ENCODE results near the gene TGM2.

The TGM2 gene

DNA sequence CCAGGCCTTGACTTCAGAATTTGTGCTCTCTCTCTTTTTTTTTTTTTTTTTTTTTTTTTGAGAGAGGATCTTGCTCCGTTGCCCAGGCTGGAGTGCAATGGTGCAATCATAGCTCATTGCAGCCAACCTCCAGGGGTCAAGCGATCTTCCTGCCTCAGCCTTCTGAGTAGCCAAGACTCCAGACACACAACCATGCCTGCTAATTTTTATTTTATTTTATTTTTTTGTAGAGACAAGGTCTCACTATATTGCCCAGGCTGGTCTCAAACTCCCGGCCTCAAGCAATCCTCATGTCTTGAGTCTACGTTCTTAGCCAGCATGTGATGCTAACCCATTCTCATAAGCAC lies 19.4 kb downstream of the TGM2 start:
- no peak for TF ChIP-seq TCF4 (CRISPR knock-in tag; IDR thresholded peaks at IDR 0.05; ENCODE audit: borderline replicate concordance)
- no peak for TF ChIP-seq ZFP3 (CRISPR knock-in tag; IDR thresholded peaks at IDR 0.05)
- TF ChIP-seq CSDC2 (CRISPR knock-in tag; IDR thresholded peaks at IDR 0.05): no peak
- no peak for TF ChIP-seq ISL1 (CRISPR knock-in tag; IDR thresholded peaks at IDR 0.05)
- ATAC-seq: no peak

DNA sequence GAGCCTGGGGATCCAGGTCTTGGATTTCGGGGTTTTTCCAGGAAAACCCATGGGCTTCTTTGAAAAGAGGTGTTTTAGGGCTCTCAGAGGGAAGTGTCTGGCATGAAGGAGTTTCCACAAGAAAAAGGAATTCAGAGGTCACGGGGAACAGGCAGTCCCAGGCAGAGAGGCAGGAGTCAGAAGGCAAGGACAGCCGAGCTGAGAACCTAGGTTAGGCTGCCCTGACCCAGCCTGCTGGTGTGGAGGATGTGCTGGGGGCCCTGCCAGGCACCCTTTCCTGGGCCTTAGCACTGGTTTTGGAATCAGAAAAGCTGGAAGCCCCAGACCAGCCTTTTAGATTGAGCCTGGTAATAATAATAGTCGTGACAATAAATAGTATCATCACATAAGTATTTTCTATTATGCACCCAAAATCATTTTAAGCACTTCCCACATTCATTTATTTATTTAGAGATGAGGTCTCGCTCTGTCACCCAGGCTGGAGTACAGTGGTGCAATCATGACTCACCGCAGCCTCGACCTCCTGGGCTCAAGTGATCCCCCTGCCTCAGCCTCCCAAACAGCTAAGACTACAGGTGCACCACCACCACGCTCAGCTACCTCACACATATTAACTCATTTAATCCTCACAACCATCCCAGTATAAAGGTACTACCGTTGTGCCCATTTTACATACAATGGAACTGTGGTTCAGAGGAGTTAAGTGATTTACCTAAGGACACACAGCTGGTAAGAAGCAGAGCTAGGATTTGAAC lies 19.9 kb downstream of the TGM2 start:
- ATAC-seq: no peak
- TF ChIP-seq BACH2 (CRISPR knock-in tag; IDR thresholded peaks at IDR 0.05; ENCODE audit: borderline replicate concordance): no peak
- no peak for TF ChIP-seq SNAI2 (CRISPR knock-in tag; IDR thresholded peaks at IDR 0.05)
- TF ChIP-seq ZFP3 (CRISPR knock-in tag; IDR thresholded peaks at IDR 0.05): no peak
- no peak for TF ChIP-seq PPARA (CRISPR knock-in tag; IDR thresholded peaks at IDR 0.05; ENCODE audit: borderline replicate concordance)
- no peak for TF ChIP-seq OSR1 (CRISPR knock-in tag; IDR thresholded peaks at IDR 0.05)
- TF ChIP-seq, protein P1, sequence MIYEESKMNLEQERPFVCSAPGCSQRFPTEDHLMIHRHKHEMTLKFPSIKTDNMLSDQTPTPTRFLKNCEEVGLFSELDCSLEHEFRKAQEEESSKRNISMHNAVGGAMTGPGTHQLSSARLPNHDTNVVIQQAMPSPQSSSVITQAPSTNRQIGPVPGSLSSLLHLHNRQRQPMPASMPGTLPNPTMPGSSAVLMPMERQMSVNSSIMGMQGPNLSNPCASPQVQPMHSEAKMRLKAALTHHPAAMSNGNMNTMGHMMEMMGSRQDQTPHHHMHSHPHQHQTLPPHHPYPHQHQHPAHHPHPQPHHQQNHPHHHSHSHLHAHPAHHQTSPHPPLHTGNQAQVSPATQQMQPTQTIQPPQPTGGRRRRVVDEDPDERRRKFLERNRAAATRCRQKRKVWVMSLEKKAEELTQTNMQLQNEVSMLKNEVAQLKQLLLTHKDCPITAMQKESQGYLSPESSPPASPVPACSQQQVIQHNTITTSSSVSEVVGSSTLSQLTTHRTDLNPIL (CRISPR knock-in tag; IDR thresholded peaks at IDR 0.05; ENCODE audit: low read depth): no peak
- no peak for TF ChIP-seq ZNF8 (CRISPR knock-in tag; IDR thresholded peaks at IDR 0.05)
- TF ChIP-seq GLIS3 (CRISPR knock-in tag; IDR thresholded peaks at IDR 0.05): no peak
- no peak for TF ChIP-seq ESRRG (CRISPR knock-in tag; IDR thresholded peaks at IDR 0.05)
- TF ChIP-seq ISL1 (CRISPR knock-in tag; IDR thresholded peaks at IDR 0.05): no peak
- no peak for TF ChIP-seq CSDC2 (CRISPR knock-in tag; IDR thresholded peaks at IDR 0.05)
- TF ChIP-seq TOX (CRISPR knock-in tag; IDR thresholded peaks at IDR 0.05; ENCODE audit: borderline replicate concordance): no peak
- TF ChIP-seq, protein P2, sequence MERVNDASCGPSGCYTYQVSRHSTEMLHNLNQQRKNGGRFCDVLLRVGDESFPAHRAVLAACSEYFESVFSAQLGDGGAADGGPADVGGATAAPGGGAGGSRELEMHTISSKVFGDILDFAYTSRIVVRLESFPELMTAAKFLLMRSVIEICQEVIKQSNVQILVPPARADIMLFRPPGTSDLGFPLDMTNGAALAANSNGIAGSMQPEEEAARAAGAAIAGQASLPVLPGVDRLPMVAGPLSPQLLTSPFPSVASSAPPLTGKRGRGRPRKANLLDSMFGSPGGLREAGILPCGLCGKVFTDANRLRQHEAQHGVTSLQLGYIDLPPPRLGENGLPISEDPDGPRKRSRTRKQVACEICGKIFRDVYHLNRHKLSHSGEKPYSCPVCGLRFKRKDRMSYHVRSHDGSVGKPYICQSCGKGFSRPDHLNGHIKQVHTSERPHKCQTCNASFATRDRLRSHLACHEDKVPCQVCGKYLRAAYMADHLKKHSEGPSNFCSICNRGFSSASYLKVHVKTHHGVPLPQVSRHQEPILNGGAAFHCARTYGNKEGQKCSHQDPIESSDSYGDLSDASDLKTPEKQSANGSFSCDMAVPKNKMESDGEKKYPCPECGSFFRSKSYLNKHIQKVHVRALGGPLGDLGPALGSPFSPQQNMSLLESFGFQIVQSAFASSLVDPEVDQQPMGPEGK (CRISPR knock-in tag; IDR thresholded peaks at IDR 0.05; ENCODE audit: borderline replicate concordance): no peak
- no peak for TF ChIP-seq RARB (CRISPR knock-in tag; IDR thresholded peaks at IDR 0.05)
- no peak for TF ChIP-seq TCF4 (CRISPR knock-in tag; IDR thresholded peaks at IDR 0.05; ENCODE audit: borderline replicate concordance)

DNA sequence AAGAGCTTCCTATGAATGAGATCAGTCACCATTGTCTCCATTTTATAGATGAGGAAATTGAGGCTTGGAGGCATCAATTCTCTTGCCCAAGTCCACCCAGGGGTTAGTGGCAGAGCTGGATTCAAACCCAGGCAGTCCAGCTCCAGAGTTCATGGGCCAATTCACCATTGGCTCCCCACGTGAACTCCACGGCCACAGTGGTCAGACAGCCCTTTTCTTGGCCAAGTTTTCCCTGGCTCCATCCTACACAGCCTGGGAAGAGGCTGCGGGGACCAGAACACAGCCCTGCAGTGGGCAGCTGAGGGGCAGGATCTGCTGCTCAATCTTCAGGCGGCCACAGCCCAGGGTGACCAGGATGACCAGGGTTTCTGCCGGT lies 20.5 kb downstream of the TGM2 start:
- ATAC-seq: peak; percentile 2; the same call in 2 of the 3 replicates
- TF ChIP-seq TCF4 (CRISPR knock-in tag; IDR thresholded peaks at IDR 0.05; ENCODE audit: borderline replicate concordance) (no peak), ISL1 (CRISPR knock-in tag; IDR thresholded peaks at IDR 0.05) (no peak; the same call in 1 of the 2 replicates), ZNF8 (CRISPR knock-in tag; IDR thresholded peaks at IDR 0.05) (no peak), ESRRG (CRISPR knock-in tag; IDR thresholded peaks at IDR 0.05) (no peak), ARNTL (CRISPR knock-in tag; IDR thresholded peaks at IDR 0.05; ENCODE audit: borderline replicate concordance, low read depth) (no peak), PPARA (CRISPR knock-in tag; IDR thresholded peaks at IDR 0.05; ENCODE audit: borderline replicate concordance) (no peak), TOX (CRISPR knock-in tag; IDR thresholded peaks at IDR 0.05; ENCODE audit: borderline replicate concordance) (no peak), ZC3H10 (CRISPR knock-in tag; IDR thresholded peaks at IDR 0.05) (no peak), GLIS3 (CRISPR knock-in tag; IDR thresholded peaks at IDR 0.05) (no peak), ZNF565 (CRISPR knock-in tag; conservative IDR thresholded peaks at IDR 0.05; ENCODE audit: low read depth) (no peak), CSDC2 (CRISPR knock-in tag; IDR thresholded peaks at IDR 0.05) (no peak), ZFP30 (CRISPR knock-in tag; IDR thresholded peaks at IDR 0.05) (no peak), RARB (CRISPR knock-in tag; IDR thresholded peaks at IDR 0.05) (no peak)
- TF ChIP-seq, protein P3, sequence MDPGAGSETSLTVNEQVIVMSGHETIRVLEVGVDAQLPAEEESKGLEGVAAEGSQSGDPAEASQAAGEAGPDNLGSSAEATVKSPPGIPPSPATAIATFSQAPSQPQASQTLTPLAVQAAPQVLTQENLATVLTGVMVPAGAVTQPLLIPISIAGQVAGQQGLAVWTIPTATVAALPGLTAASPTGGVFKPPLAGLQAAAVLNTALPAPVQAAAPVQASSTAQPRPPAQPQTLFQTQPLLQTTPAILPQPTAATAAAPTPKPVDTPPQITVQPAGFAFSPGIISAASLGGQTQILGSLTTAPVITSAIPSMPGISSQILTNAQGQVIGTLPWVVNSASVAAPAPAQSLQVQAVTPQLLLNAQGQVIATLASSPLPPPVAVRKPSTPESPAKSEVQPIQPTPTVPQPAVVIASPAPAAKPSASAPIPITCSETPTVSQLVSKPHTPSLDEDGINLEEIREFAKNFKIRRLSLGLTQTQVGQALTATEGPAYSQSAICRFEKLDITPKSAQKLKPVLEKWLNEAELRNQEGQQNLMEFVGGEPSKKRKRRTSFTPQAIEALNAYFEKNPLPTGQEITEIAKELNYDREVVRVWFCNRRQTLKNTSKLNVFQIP (CRISPR knock-in tag; IDR thresholded peaks at IDR 0.05; ENCODE audit: borderline replicate concordance, low read depth): no peak

DNA sequence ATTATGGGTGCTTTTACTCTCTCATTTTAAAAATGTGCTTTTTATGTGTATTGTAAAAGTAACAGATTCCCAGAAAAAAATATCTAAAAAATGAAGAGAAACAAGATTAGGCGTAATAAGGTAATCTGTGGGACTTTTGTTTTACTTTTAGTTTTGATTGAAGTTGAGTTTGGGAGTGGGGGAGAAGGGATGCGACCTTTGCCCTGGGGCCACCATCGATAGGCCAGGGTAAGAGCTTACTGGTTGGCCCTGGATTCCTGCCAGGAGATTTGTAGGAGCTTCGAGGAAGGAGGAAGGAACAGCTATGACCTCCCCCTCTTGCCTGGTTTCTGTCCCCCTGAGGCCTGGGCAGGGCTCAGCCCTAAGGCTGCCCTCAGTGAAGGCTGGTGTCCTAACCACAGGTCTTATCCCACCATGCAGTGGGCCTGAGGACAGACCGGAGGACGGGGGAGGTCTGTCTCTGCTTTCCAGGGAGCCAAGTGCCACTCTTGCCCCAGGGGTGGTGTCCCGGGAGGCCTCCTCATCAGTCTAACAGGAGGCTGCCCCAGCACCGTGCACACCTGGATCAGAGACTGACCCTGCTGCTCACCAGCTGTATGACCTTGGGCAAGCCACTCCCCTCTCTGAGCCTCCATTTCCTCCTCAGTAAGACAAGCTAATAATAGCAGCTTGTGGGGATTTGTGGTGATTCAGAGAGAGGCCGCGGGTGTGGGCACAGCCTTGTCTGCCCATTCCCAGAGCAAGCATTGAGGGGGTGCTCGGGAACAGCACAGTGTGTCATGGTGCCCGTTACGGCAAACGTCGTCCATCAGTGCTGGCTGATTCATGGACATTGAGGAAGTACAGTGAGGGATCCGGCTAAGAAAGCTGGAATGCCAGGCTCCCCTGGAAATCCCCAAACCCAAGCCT lies 21.2 kb downstream of the TGM2 start:
- TF ChIP-seq TOX (CRISPR knock-in tag; IDR thresholded peaks at IDR 0.05; ENCODE audit: borderline replicate concordance) (no peak), CSDC2 (CRISPR knock-in tag; IDR thresholded peaks at IDR 0.05) (no peak; the same call in 1 of the 2 replicates), ISL1 (CRISPR knock-in tag; IDR thresholded peaks at IDR 0.05) (peak; percentile 47), ZFP3 (CRISPR knock-in tag; IDR thresholded peaks at IDR 0.05) (no peak; the same call in 1 of the 2 replicates), RARB (CRISPR knock-in tag; IDR thresholded peaks at IDR 0.05) (no peak), ZC3H10 (CRISPR knock-in tag; IDR thresholded peaks at IDR 0.05) (peak; percentile 12; the same call in 1 of the 2 replicates), ZNF70 (CRISPR knock-in tag; IDR thresholded peaks at IDR 0.05) (no peak), ESRRG (CRISPR knock-in tag; IDR thresholded peaks at IDR 0.05) (no peak)
- TF ChIP-seq, protein P2 (CRISPR knock-in tag; IDR thresholded peaks at IDR 0.05; ENCODE audit: borderline replicate concordance): no peak; the same call in 1 of the 2 replicates
- ATAC-seq: peak; percentile 78
